K562 (cell line): Measurements from ENCODE around the gene SNRPA. TPM values are rescaled to one million over a fixed set of nuclear protein-coding genes. Genes with fewer than 3 reads are reported as not detected.

Source experiments
- BCOR ChIP-seq: fragments of 450-650 bp; IDR thresholded peaks from 2 replicates; pipeline ENCODE4 v1.6.1; 2016
- BMI1 ChIP-seq: fragments of 150-350 bp; IDR thresholded peaks from 2 replicates; pipeline ENCODE4 v1.6.1; 2014; ENCODE audit warnings: low read length
- GABPA ChIP-seq: fragments of 200-800 bp; sonication (Bioruptor generic); conservative IDR thresholded peaks from 2 replicates; pipeline ENCODE4 v1.6.1; 2016; ENCODE audit warnings: low read depth, missing genetic modification characterization, missing compliant biosample characterization
- HMG20A ChIP-seq: fragments of 450-650 bp; formaldehyde crosslinking; conservative IDR thresholded peaks from 2 replicates; pipeline ENCODE4 v1.4.0; 2020; ENCODE audit warnings: mild to moderate bottlenecking, mixed read lengths
- HNRNPH1 ChIP-seq: fragments of 200-400 bp; formaldehyde crosslinking; optimal IDR thresholded peaks from 2 replicates; pipeline ENCODE3; 2017; ENCODE audit warnings: low read depth, mild to moderate bottlenecking, low read length, moderate library complexity
- JUND ChIP-seq, 2 experiments: IDR thresholded peaks; 2 replicates in 1 of 2; 3 replicates in 1 of 2; pipeline ENCODE4 v1.6.1; 2011; ENCODE audit warnings: borderline replicate concordance in 2 of 2, low read depth in 2 of 2, low read length in 2 of 2, improper control_type of control experiment in 1 of 2, missing biosample characterization in 1 of 2, missing genetic modification characterization in 1 of 2, missing genetic modification reagents in 1 of 2
- MEIS2 ChIP-seq: fragments of 450-650 bp; IDR thresholded peaks from 2 replicates; pipeline ENCODE4 v1.6.1; 2014; ENCODE audit warnings: mild to moderate bottlenecking; ENCODE audit not compliant: partially characterized antibody
- SIN3A ChIP-seq, 2 experiments: fragments of 150-350 bp in 1 of 2; IDR thresholded peaks; 2 replicates each; pipeline ENCODE4 v1.6.1; 2011 to 2016; ENCODE audit warnings: borderline replicate concordance in 2 of 2, low read depth in 2 of 2, low read length in 2 of 2, mild to moderate bottlenecking in 2 of 2, moderate library complexity in 2 of 2; ENCODE audit not compliant: control insufficient read depth in 1 of 2
- SIN3B ChIP-seq: fragments of 450-650 bp; IDR thresholded peaks from 2 replicates; pipeline ENCODE4 v1.6.1; 2017; ENCODE audit warnings: low read depth, mild to moderate bottlenecking, moderate library complexity
- SNRNP70 ChIP-seq: fragments of 200-400 bp; formaldehyde crosslinking; optimal IDR thresholded peaks from 2 replicates; pipeline ENCODE3; 2017; ENCODE audit warnings: low read depth, low read length
- SP1 ChIP-seq: sonication (generic); formaldehyde crosslinking; IDR thresholded peaks from 2 replicates; pipeline ENCODE4 v1.8.1; 2022; ENCODE audit warnings: mild to moderate bottlenecking, missing genetic modification reagents
- SREBF1 ChIP-seq: fragments of 150-350 bp; IDR thresholded peaks from 2 replicates; pipeline ENCODE4 v1.6.1; 2014; ENCODE audit warnings: antibody characterized with exemption, low read depth, low read length, borderline replicate concordance
- TBP ChIP-seq: optimal IDR thresholded peaks from 2 replicates; pipeline ENCODE3; 2011; ENCODE audit warnings: low read depth, low read length, improper control_type of control experiment
- TGIF2 ChIP-seq: sonication (generic); formaldehyde crosslinking; IDR thresholded peaks from 2 replicates; pipeline ENCODE4 v1.8.1; 2022; ENCODE audit warnings: mild to moderate bottlenecking, missing genetic modification reagents, moderate library complexity
- ZNF121 ChIP-seq: sonication (generic); formaldehyde crosslinking; conservative IDR thresholded peaks from 2 replicates; pipeline ENCODE4 v1.8.0; 2022; ENCODE audit warnings: missing genetic modification reagents
- ZNF717 ChIP-seq: fragments of 250-450 bp; sonication (Bioruptor Pico); IDR thresholded peaks from 2 replicates; pipeline ENCODE4 v1.5.0; 2021
- polyA plus RNA-seq, 8 experiments: library from polyadenylated mRNA; depleted of rRNA in 4 of 8; stranded (reverse) in 5 of 8; unstranded in 3 of 8; fragments of >200 nt; fragmentation: Nextera tagmentation in 2 of 8; fragmentation: Illumina TruSeq in 1 of 8; extraction: Ambion mirVana in 2 of 8; extraction: Trizol in 1 of 8; gene quantifications; 2 replicates each; pipeline versions ENCODE4 v1.2.1 to v1.2.3, GENCODE V29; 2011 to 2014; ENCODE audit warnings: inconsistent platforms in 1 of 8, missing spikeins in 1 of 8
- total RNA-seq, 7 experiments: library from RNA; depleted of rRNA in 6 of 7; stranded (reverse); fragments of >200 nt in 6 of 7; fragmentation: Illumina TruSeq in 2 of 7; extraction: Trizol in 2 of 7; gene quantifications; 2 replicates each; pipeline versions ENCODE4 v1.2.1 to v1.2.3, GENCODE V29; 2011 to 2021; ENCODE audit warnings: low replicate concordance in 1 of 7
- TF ChIP-seq, protein P1 (sequence below): fragments of 250-450 bp; sonication (Bioruptor Pico); IDR thresholded peaks from 2 replicates; pipeline ENCODE4 v1.5.1; 2021; ENCODE audit warnings: mild to moderate bottlenecking
- TF ChIP-seq, protein P2 (sequence below), 3 experiments: fragments of 200-800 bp in 1 of 3; fragments of 250-450 bp in 1 of 3; fragments of 450-650 bp in 1 of 3; sonication (Bioruptor Pico) in 1 of 3; sonication (Bioruptor generic) in 1 of 3; formaldehyde crosslinking in 1 of 3; IDR thresholded peaks; 2 replicates each; pipeline versions ENCODE4 v1.6.1 to v1.8.0; 2016 to 2022; ENCODE audit warnings: mild to moderate bottlenecking in 2 of 3, missing genetic modification characterization in 2 of 3, missing compliant biosample characterization in 1 of 3, moderate library complexity in 1 of 3
- TF ChIP-seq, protein P3 (sequence below): sonication (generic); formaldehyde crosslinking; IDR thresholded peaks from 2 replicates; pipeline ENCODE4 v1.8.0; 2022; ENCODE audit warnings: missing genetic modification reagents, mild to moderate bottlenecking, borderline replicate concordance
- TF ChIP-seq, protein P4 (sequence below): fragments of 250-450 bp; sonication (Bioruptor Pico); IDR thresholded peaks from 2 replicates; pipeline ENCODE4 v1.8.0; 2021; ENCODE audit warnings: borderline replicate concordance, mild to moderate bottlenecking, moderate library complexity; ENCODE audit not compliant: poor library complexity, severe bottlenecking

The SNRPA gene
- total and polyA plus RNA-seq, 9 of the 15 experiments (the other 6 are each of a cell fraction or from before 2014, with no cell fraction given): 16.3 to 311 (median 193) TPM

DNA sequence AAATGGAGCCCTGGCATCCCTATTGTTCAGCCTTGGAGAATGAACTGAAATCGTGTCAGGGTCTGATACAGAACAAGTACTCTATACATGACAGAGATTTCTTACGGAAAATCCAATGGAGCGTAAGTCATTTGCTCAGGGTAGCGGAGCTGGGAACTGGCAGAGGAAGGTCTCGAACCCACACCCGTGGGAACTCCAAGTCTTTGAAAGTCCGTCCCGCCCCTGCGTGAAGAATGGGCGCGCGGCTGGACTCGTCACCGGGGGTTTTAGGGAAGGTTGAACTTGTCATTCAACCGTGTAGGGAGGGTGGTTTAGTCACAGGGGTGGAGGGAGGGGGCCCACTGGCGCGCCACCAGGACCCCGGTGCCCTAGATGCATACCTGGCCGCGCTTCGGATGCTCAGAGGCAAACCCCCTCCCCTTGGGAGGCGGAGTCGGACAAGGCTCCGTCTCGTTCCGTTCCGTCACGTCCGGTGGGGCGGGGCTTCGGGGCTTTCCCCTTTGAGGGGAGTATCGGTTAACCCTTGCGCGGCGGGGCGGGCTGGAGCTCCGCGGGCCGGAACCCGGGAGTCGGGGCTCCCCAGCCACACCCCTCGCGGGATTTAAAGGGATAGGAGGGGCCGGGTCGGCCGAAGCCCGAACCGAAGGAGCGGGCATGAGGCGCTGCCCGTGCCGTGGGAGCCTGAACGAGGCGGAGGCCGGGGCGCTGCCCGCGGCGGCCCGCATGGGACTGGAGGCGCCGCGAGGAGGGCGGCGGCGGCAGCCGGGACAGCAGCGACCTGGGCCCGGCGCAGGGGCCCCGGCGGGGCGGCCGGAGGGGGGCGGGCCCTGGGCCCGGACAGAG, 34.3 kb upstream of the SNRPA start, which contains the start of the genes COQ8B and ITPKC (continued):
- TF ChIP-seq SNRNP70: no peak
- TF ChIP-seq, protein P1, sequence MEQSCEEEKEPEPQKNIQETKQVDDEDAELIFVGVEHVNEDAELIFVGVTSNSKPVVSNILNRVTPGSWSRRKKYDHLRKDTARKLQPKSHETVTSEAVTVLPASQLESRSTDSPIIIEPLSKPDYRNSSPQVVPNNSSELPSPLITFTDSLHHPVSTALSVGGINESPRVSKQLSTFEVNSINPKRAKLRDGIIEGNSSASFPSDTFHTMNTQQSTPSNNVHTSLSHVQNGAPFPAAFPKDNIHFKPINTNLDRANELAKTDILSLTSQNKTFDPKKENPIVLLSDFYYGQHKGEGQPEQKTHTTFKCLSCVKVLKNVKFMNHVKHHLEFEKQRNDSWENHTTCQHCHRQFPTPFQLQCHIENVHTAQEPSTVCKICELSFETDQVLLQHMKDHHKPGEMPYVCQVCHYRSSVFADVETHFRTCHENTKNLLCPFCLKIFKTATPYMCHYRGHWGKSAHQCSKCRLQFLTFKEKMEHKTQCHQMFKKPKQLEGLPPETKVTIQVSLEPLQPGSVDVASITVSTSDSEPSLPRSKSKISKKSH (CRISPR knock-in tag): no peak
- TF ChIP-seq, protein P2, sequence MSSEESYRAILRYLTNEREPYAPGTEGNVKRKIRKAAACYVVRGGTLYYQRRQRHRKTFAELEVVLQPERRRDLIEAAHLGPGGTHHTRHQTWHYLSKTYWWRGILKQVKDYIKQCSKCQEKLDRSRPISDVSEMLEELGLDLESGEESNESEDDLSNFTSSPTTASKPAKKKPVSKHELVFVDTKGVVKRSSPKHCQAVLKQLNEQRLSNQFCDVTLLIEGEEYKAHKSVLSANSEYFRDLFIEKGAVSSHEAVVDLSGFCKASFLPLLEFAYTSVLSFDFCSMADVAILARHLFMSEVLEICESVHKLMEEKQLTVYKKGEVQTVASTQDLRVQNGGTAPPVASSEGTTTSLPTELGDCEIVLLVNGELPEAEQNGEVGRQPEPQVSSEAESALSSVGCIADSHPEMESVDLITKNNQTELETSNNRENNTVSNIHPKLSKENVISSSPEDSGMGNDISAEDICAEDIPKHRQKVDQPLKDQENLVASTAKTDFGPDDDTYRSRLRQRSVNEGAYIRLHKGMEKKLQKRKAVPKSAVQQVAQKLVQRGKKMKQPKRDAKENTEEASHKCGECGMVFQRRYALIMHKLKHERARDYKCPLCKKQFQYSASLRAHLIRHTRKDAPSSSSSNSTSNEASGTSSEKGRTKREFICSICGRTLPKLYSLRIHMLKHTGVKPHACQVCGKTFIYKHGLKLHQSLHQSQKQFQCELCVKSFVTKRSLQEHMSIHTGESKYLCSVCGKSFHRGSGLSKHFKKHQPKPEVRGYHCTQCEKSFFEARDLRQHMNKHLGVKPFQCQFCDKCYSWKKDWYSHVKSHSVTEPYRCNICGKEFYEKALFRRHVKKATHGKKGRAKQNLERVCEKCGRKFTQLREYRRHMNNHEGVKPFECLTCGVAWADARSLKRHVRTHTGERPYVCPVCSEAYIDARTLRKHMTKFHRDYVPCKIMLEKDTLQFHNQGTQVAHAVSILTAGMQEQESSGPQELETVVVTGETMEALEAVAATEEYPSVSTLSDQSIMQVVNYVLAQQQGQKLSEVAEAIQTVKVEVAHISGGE (CRISPR knock-in tag; IDR thresholded peaks at IDR 0.05): peak in 1 of 3 experiments; percentile 79; a peak in 2 of 6 replicates
- TF ChIP-seq ZNF121 (CRISPR knock-in tag): no peak
- TF ChIP-seq SIN3B: peak; percentile 69
- TF ChIP-seq SREBF1: no peak
- TF ChIP-seq, protein P3, sequence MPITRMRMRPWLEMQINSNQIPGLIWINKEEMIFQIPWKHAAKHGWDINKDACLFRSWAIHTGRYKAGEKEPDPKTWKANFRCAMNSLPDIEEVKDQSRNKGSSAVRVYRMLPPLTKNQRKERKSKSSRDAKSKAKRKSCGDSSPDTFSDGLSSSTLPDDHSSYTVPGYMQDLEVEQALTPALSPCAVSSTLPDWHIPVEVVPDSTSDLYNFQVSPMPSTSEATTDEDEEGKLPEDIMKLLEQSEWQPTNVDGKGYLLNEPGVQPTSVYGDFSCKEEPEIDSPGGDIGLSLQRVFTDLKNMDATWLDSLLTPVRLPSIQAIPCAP: no peak
- TF ChIP-seq HNRNPH1: no peak
- TF ChIP-seq TGIF2: no peak
- TF ChIP-seq SIN3A (IDR thresholded peaks at IDR 0.05; ENCODE audit: borderline replicate concordance in 2 of 2, control insufficient read depth in 1 of 2, low read depth in 2 of 2, low read length in 2 of 2): peak; percentile 90 to 98
- TF ChIP-seq MEIS2: no peak
- TF ChIP-seq TBP: no peak
- no peak for TF ChIP-seq ZNF717 (CRISPR knock-in tag)
- TF ChIP-seq GABPA (tag): peak; percentile 93
- TF ChIP-seq, protein P4, sequence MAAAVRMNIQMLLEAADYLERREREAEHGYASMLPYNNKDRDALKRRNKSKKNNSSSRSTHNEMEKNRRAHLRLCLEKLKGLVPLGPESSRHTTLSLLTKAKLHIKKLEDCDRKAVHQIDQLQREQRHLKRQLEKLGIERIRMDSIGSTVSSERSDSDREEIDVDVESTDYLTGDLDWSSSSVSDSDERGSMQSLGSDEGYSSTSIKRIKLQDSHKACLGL: peak; percentile 92
- TF ChIP-seq JUND (IDR thresholded peaks at IDR 0.05; ENCODE audit: borderline replicate concordance, low read depth, low read length): peak; percentile 39
- no peak for TF ChIP-seq JUND (tag; IDR thresholded peaks at IDR 0.05; ENCODE audit: borderline replicate concordance, low read depth, low read length)
- TF ChIP-seq HMG20A (CRISPR knock-in tag): no peak
- peak; percentile 89 for TF ChIP-seq SP1 (CRISPR knock-in tag)
- TF ChIP-seq BCOR: peak; percentile 66; the same call in 1 of the 2 replicates
- no peak for TF ChIP-seq BMI1
